ENCODE measurements around the gene DHRSX.
"Not testable (repeated sequence)": the region's sequence is repeated elsewhere in the genome, so short reads cannot be mapped to it uniquely, and the experiment has no call there.

DHRSX gene

GRCh38 chrX:2519638-2520037 is 18.9 kb upstream of the DHRSX start:
- not testable (repeated sequence) for DNase-seq

DNA sequence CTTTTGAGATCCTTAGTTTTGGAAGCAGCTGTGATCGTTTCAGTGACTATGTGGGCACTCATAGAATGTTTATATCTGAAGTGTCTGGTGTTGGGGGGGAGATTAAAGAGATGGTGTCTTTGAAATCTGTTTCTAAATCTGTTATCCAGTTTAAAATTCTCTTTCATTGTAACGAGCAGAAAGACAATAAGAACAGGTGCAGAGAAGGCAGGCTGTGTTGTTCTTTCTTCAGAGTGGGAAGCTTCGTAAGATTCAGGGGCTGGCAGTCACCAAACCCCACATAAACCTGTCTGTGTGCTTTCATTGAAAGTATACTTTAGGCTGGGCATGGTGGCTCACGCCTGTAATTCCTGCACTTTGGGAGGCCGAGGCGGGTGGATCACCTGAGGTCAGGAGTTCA is 16.3 kb upstream of the DHRSX start:
- no peak for DNase-seq

DNA sequence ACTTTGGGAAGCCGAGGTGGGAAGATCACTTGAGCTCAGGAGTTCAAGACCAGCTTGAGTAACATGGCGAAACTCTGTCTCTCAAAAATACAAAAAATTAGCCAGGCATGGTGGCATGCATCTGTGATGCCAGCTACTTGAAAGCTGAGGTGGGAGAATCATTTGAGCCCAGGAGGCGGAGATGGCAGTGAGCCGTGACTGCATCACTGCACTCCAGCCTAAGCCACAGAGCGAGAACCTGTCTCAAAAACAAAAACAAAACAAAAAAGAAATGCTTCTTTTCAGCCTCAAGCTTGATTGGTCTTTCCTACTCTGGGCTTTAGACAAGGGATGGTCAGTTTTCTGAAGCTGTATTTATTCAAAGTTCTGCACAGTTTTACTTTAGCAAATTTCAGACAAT is 15.8 kb upstream of the DHRSX start:
- no peak for DNase-seq

GRCh38 chrX:2514131-2514530 is 13.4 kb upstream of the DHRSX start:
- no peak for DNase-seq

DNA sequence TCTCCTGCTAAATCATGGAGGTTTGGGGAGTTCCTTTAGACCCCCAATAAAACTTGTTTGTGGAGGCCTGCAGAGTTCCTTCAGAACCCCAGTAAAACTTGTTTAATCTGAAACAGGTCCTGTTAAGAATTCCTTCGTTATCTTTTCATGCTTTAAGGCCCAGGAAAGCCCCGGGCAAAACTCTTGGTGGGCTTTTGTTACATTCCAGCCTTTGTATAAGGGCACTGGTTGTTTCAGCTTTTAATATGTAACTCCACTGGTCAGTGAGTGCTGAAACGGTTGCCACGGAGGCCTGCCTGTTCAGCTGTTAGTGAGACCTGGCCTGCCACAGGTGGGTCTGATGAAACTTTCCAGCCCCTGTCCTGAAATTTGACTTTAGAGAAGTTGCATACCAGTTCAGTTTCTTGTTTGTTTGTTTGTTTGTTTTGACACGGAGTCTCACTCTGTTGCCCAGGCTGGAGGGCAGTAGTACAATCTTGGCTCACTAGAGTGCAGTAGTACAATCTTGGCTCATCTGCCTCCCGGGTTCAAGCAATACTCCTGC is 12.4 kb upstream of the DHRSX start:
- DNase-seq: no peak

- DNase-seq: no peak
Observed at GRCh38 chrX:2512501-2512900, 11.7 kb upstream of the DHRSX start.

- no peak for DNase-seq
Observed at GRCh38 chrX:2511326-2511725, 10.6 kb upstream of the DHRSX start.

- DNase-seq: no peak
Observed at GRCh38 chrX:2508648-2509335, 8.0 kb upstream of the DHRSX start.

DNA sequence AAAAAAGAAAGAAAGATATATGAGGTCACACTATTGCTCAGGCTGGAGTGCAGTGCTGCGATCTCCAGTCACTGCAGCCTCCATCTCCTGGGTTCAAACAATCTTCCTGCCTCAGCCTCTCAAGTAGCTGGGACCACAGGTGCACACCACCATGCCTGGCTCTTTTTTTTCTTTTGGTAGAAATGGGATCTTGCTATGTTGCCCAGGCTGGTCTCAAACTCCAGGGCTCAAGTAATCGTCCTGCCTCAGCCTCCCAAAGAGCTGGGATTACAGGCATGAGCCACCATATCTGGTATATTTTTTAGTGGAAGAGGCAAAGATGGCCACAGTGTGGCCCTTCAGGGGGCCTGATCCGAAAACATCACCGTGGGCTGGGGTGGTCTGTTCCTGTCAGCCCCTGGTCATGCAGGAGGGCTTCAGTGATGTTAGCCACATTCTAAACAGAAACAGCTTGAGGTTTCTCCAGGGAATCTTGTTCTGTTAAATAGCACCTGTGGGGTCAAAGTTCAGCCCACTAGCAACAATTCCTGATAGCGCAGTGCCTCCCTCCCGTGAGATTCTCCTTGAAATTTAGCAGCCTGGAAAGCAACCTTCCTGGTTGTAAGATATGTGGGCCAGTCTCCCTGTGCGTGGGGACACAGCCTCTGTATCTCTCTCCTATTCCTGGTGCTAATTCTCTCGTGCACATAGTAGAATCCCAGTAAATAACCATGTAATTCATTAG is 7.3 kb upstream of the DHRSX start:
- no peak for DNase-seq

GRCh38 chrX:2507196-2507595 is 6.4 kb upstream of the DHRSX start:
- DNase-seq: peak in 2 of 4 experiments; percentile 47 to 51

GRCh38 chrX:2505341-2505740 is 4.6 kb upstream of the DHRSX start:
- peak in 1 of 4 experiments; percentile 44 for DNase-seq

GRCh38 chrX:2504706-2505332 is 4.0 kb upstream of the DHRSX start:
- DNase-seq: no peak

GRCh38 chrX:2503591-2504500 is 3.1 kb upstream of the DHRSX start:
- DNase-seq: no peak

DNA sequence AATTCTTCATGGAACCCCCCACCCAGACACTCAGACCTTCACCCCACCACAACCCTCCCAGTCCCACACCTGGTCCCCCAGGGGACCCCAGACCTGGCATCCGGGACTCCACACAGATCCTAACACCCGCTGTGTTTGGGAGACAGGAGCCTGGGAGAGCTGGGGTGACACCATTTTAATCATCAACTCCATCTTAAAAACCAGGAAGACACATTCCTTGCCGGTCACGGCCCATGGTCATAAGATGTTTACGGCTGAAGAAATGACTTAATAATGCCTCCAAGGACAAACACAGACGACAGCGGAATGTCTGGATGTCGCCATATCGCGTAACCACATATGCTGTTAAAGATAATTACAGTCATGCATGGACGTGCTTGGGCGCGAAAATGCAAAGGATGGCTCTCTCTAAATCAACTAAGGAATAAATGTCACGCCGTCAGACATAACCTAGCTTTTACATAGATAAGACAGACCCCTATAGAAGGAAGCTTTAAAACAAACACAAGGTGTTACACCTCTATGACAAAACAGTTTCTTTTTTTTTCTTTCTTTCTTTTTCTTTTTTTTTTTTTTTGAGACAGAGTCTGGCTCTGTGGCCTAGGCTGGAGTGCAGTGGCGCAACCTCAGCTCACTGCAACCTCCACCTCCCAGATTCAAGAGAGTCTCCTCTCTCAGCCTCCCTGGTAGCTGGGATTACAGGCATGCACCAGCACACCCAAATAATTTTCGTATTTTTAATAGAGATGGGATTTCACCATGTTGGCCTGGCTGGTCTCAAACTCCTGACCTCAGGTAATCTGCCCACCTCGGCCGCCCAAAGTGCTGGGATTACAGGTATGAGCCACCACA is 2.1 kb upstream of the DHRSX start:
- peak; percentile 37 to 63 (median 46) for DNase-seq

- DNase-seq: no peak
Observed at GRCh38 chrX:2502120-2502667, 1.4 kb upstream of the DHRSX start.

DNA sequence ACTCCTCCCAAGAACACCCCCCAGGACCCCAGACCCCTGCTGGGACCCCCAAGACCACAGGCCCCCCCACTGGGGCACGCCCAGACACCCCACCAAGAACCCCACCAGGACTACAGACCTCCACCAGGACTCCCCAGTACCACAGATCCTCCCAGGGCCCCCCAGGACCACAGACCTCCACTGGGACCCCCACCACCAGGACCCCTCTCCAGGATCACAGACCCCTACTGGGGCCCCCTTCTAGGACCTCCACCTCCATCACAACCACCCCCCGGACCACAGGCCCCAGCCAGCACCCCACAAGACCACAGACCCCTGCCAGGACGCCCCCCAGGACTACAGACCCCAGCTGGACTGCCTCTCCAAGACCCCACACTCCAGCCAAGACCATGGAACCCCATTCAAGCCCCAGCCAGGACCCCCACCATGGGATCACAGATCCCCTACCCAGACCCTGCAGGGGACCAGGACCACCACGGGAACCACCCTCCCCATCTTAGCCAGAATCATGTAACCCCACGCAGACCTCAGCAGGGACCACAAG is 855 bp upstream of the DHRSX start:
- DNase-seq: no peak

DNA sequence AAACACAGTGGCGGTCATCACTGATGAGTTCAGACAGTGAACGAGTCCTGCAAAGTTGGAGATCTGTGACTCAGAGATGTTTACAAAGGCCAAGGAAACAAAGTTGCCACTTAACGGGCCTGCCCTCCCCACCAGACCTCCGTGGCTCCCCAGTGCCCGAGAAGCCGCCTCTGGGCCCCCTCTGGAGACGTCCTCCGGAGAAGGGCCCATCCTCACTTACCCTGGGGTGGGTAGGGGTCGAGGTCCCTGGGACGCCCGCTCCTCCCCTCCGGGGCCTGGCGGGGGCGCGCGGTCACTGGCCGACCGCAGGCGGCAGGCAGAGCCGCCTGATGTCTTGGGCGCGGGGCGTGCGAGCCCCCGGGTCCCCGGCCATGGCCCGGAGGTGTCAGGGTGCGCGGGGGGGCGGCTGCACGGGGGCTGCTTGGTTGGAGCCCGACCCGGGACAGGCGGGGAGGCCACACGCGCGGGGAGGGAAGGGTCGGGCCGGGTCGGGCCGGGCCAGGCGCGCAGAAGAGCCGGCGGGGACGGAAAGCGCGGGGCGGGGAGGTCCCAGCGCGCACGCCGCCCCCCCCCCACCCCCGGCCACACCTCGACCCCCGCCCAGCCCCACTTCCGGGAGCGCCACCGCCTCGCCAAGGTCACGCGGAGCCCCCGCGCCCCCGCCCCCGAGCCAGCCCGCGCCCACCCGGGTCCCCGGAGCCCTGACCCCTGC is 529 bp downstream of the DHRSX start:
- DNase-seq: peak; percentile 23 to 64 (median 55)

DNA sequence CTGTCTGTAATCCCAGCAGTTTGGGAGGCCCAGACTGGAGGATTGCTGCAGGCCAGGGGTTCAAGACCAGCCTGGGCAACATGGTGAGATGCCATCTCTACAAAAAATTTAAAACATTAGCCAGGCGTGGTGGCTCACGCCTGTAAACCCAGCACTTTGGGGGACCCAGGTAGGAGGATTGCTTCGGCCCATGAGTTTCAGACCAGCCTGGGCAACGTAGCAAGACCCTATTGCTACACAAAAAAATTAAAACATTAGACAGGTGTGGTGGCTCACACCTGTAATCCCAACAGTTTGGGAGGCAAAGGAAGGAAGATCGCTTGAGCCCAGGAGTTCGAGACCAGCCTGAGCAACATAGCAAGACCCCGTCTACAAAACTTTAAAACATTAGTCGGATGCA is 1.3 kb downstream of the DHRSX start:
- DNase-seq: no peak

- peak; percentile 48 to 72 (median 67) for DNase-seq
Observed at GRCh38 chrX:2498781-2499302, 1.9 kb downstream of the DHRSX start.
